Measurements from ENCODE around the gene TNFRSF14.
A peak's percentile ranks its signal among the peaks of the same experiment; 100 is the strongest.

Gene TNFRSF14

DNA sequence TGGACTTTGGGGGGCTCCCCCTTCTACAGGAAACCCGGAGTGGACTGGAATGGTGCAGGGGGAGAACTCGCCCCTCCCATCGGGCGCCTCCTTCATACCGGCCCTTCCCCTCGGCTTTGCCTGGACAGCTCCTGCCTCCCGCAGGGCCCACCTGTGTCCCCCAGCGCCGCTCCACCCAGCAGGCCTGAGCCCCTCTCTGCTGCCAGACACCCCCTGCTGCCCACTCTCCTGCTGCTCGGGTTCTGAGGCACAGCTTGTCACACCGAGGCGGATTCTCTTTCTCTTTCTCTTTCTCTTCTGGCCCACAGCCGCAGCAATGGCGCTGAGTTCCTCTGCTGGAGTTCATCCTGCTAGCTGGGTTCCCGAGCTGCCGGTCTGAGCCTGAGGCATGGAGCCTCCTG is at the start of gene TNFRSF14:
Gene TNFRSF14 (plus strand): TSS at position 95 of the 401 bp plus-strand sequence. CDS start 294 bp downstream, at position 389.
- DNase-seq, result peak; percentile 75

GRCh38 chr1:2506901-2507565 is 49.1 kb upstream of the TNFRSF14 start:
- DNase-seq, result no peak

DNA sequence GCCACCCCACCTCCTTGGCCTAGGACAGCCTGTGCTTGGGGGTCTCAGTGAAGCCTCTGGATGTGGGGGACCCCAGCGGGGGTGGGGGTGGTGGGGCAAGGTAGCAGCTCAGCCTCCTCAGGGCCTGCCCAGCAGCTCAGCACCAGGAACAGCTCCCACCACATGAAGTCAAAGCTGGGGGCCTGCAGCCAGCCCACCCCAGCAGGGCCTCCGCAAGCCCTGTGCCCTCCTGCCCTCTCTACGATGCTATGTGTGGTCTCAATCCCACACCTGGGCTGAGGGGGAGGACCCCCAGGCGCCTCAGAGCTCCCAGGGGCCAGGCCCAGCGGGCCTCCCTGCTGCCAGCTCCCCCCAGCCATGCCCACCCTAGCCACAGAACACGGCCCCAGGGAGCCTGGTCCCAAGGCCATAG is 48.4 kb upstream of the TNFRSF14 start:
- DNase-seq, result no peak

DNA sequence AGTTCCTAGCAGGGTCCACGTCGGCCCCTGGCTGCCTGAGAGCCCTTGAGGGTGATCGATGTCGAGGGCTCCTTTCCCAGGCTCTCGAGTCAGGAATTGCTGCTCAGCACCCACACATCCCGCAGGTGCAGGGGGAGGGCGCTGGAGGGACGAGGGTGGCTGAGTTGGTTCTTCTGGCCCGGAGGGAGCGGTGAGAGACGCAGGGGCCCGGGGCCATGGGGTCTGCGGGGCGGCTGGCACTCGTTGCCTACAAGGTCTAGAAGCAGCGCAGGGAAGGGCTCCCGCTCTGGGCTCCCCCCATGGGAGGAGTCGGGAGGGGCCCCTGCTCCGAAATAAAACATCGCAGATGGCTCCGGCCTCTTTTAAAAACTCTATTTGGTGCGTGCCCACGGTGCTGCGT is 48.0 kb upstream of the TNFRSF14 start:
- DNase-seq, result no peak

GRCh38 chr1:2508751-2509150 is 47.4 kb upstream of the TNFRSF14 start:
- DNase-seq, result no peak

- no peak for DNase-seq
Observed at GRCh38 chr1:2509589-2509988, 46.6 kb upstream of the TNFRSF14 start.

- DNase-seq, result no peak
Observed at GRCh38 chr1:2510366-2511155, 45.6 kb upstream of the TNFRSF14 start.

GRCh38 chr1:2512862-2513421 is 43.2 kb upstream of the TNFRSF14 start:
- DNase-seq, result no peak

- DNase-seq, result no peak
Observed at GRCh38 chr1:2513939-2514652, 42.1 kb upstream of the TNFRSF14 start.

DNA sequence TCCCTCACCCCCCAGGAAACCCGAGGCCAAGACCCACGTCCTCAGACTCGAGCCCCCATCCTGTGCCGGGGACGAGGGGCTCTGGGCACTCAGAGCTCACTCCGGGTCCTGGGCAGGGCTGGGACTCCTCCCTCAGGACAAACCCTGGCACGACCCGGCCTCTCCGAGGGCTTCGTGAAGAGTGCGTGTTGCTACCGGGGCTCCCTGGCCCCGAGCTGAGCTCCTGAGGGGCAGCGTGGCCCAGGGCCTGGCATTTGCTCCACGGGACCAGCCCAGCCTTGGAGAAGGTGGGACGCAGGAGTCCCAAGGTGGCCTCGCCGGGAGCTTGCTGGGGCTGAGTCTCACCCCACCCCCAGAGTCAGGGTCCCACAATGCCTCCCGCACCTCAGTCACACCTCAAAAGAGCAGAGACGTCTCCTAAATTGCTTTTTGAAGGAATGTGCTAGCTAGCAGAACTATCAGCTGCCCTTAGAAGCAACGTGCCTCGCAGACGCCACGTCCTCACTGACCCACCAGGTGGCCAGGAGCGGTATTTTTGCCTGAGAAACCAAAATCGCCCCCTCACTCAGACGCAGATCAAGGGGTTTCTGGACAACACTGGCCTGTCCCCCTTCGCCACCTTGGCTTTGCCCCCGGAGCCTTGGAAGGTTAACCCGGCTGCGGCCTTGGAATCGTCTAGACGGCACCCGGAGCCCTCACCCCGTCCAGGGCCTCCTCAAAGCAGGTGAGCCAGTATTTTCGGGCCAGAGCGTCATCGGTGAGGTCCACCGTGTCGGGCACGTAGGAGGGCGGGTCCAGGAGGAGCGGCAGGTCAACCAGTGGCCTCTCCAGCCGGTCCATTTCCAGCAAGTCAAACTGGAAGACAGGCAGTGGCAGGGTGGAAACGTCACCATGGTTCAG is 41.1 kb upstream of the TNFRSF14 start:
- no peak for DNase-seq

DNA sequence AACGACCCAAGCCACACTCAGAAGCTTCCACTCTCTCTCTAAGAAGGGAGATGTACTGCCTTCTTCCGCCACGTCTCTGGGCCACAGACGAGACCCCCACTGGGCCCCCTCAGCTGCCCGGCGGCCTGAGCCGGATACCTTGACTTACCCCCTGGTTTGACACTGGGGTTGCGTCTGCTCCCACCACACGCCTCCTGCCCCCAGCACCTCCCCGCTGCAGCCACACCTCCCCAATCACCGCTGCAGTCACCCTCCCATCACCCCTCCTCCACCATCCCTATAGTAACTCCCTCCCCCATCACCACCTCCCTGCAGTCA is 40.4 kb upstream of the TNFRSF14 start:
- DNase-seq, result no peak

- DNase-seq, result no peak
Observed at GRCh38 chr1:2516124-2516523, 40.0 kb upstream of the TNFRSF14 start.

DNA sequence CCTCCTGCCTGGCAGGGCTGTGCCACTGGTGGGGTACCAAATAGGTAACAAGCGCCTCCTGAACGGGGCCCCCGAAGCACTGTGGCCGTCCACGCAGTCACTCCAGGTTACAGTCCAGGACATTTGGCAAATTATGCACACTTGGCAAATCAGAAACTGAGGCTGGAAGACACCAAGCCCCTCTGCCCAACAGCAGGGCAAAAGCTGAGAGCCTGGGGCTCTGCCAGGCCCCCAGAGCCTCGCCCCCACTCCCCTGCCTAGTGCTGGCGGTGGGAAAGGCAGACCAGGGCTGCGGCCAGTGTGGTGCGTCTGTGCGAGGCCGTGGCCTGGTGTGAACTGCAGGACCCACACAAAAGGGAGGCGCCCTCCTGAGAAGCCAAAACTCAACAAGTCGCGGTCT is 39.2 kb upstream of the TNFRSF14 start:
- no peak for DNase-seq

- DNase-seq, result no peak
Observed at GRCh38 chr1:2517966-2518365, 38.2 kb upstream of the TNFRSF14 start.

DNA sequence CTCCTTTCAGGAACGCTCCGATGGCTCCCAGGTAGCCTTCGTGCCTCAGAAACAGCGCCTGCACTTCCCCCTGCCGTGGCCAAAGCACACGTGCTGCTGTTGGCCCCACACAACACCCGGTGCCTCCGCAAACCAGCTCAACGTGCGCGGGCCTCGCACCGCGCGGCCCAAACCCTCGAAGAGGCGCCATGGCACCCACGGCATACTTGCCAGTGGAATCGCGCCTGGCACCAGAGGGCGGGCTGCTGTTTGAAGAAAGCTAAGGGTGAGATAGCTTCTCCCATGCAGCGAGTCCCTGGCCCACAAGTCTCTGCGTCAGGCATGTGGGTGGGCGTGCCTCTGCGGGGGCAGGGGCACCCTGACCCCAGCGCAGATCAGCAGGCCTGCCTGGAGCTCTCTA is 37.6 kb upstream of the TNFRSF14 start:
- DNase-seq, result no peak

DNA sequence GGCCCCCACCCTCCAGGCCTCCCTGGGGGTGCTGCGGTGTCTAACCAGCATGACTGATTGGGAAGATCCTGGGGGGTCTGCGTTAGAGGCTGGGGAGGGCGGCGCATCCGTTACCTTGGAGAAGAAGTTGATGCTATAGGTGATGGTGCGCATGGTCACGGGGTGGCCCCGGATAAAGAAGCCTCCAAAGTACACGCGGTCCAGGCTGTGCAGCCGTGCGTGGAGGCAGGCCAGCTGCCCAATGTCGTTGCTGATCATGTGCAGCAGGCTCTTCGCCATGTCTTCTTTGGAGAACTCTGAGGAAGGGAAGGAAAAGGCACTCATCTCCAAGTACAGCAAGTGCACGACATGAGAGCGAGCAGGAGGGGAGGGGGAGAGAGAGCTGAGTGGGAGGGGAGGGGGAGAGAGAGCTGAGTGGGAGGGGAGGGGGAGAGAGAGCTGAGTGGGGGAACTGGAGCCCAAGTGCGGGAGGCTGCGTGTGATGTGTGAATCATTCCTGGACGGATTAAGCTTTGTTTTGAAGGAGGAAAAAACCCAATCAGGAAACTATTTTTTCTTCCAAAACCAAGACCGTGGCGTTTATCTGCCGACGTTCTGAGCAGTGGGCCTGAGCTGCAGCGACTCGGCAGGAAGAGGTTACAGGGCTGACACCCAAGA is 37.0 kb upstream of the TNFRSF14 start:
- no peak for DNase-seq

DNA sequence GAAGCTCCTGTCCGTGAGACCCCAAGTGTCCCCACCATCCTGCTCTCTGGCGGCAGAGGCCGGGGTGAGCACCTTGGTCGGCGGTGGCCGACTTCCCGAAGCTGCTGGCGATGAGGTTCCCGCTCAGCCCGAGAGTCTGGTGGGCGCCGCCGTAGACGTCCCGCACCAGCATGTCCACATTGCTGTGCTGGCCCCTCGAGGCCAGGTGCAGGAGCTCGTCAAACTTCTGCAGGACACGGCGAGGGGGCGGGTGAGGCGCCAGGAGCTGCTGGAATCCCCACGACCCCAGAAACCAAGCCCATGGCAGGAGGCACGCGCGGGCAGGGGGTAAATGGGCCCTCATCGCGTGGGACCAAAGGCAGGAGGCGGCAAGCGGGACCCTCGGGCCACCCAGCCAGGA is 36.4 kb upstream of the TNFRSF14 start:
- DNase-seq, result no peak

DNA sequence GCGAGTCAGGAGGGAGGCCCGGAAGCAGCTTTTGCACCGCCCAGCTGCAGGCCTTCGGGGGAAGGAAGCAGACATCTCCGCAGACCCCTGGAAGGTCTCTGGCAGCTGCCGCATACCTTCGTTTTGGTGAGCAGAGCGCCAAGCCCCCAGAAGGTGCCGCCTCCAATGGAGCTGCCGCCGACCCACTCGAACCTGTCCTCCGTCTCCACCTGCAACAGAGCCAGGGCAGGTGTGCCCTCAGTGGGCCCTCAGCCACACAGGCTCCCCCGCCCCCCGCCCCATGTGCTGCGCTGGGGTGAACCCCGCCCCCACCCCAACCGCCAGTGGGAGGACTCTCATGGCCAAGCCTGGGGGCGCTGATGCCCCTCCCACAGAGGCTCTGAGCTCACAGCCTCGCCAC is 36.0 kb upstream of the TNFRSF14 start:
- no peak for DNase-seq

DNA sequence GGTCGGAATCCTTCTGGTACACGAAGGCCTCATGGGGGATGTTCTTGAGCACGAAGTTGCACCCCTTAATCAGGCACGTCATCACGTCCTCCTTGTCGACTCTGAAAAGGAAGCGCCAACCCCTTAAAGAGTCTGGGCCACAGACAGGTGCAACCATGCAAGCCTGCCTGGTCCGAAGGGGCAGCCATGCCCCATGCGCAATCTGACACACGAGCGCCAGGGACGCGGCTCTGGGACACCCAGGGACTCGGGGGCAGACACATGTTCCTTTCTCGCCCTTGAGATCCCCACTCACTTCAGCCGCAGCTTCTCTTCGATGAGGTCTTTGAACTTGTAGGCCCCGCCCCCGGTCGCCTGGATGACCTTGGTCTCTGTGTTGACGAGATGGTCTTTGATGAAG is 35.4 kb upstream of the TNFRSF14 start:
- DNase-seq, result no peak

DNA sequence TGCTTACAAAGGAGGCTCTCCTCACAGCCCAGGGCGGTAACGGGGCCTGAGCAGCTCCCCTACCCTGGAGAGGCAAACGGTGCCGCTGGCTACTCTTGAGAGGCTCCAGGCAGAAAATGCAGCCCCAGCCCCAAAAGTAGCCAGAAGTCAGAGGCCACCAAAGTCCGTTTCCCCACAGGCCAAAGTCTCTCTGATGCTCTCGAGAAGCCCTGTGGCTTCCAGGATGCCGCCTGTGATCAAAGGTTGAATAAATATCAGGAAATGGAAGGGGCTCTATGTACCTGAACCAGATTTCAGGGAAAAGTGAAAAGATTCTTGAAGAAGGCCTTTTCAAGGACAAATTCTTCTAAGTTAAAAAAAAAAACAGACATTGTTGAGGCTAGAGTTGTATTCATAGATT is 33.9 kb upstream of the TNFRSF14 start:
- no peak for DNase-seq

DNA sequence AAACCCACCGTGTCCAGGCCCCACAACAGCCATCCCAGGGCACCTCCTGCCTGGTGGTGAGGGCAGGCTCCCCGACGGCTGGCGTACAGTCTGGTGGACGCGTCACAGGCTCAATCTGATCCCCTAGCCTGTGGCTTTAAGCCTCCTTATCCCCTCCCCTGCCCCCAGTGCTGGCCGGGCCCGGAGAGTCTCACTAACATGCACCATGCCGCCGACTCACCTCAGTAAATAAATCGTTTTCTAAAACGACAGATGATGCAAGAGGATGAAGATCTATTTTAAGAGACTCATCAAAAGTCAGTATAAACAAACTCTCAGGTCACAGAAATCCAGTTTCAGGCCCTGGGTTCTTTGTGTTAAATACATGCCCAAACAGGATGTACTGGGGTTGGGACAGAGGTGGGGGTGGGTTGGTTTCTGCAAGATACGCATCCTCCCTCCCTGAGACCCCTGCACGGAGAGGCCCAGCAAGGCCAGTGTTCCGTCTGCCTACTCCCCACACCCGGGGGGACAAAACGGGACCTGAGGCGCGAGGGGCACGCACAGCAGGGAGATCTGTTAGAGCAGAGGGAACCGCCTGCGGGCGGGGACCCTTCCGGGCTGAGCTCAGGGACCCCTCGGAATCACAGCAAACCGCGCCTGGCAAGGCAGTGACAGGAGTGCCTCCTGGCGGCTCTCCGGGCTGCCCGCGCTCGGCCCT is 32.8 kb upstream of the TNFRSF14 start:
- DNase-seq, result peak; percentile 32

Data from stimulated activated CD4-positive, alpha-beta T cell treated with anti-CD3 and anti-CD28 coated beads, Interleukin-4, amount 100 ng/mL, for 1 hour (primary cell).